ENCODE results near the gene OR52R1.

DNA sequence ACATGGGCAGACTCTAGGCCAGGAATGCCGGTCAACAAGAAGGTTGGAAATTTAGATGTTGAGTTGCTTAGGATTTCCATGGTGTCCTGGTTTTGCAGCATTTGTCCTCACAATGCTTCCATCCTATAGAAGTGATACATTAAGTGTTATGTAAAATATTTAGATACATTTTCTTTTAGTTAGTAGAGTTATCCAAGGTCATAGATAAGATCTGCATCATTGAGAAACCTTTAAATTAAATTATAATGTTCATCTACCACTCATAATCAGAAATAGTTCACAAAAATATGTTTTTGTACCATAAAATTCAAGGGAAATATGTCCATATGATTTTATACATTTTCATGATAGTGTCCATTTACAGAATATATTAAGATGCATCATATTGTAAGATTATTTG is 34.3 kb downstream of the OR52R1 start, which contains the start of gene OR51F1:
- no peak for TF ChIP-seq SMC3 (IDR thresholded peaks at IDR 0.05; ENCODE audit: borderline replicate concordance, low read length)
- TF ChIP-seq, protein P1, sequence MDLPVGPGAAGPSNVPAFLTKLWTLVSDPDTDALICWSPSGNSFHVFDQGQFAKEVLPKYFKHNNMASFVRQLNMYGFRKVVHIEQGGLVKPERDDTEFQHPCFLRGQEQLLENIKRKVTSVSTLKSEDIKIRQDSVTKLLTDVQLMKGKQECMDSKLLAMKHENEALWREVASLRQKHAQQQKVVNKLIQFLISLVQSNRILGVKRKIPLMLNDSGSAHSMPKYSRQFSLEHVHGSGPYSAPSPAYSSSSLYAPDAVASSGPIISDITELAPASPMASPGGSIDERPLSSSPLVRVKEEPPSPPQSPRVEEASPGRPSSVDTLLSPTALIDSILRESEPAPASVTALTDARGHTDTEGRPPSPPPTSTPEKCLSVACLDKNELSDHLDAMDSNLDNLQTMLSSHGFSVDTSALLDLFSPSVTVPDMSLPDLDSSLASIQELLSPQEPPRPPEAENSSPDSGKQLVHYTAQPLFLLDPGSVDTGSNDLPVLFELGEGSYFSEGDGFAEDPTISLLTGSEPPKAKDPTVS (IDR thresholded peaks at IDR 0.05; ENCODE audit: low read depth, low read length), result no peak
- TF ChIP-seq, protein P2, sequence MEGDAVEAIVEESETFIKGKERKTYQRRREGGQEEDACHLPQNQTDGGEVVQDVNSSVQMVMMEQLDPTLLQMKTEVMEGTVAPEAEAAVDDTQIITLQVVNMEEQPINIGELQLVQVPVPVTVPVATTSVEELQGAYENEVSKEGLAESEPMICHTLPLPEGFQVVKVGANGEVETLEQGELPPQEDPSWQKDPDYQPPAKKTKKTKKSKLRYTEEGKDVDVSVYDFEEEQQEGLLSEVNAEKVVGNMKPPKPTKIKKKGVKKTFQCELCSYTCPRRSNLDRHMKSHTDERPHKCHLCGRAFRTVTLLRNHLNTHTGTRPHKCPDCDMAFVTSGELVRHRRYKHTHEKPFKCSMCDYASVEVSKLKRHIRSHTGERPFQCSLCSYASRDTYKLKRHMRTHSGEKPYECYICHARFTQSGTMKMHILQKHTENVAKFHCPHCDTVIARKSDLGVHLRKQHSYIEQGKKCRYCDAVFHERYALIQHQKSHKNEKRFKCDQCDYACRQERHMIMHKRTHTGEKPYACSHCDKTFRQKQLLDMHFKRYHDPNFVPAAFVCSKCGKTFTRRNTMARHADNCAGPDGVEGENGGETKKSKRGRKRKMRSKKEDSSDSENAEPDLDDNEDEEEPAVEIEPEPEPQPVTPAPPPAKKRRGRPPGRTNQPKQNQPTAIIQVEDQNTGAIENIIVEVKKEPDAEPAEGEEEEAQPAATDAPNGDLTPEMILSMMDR (IDR thresholded peaks at IDR 0.05 in 2 of 3, conservative IDR thresholded peaks at IDR 0.05 in 1 of 3; ENCODE audit: control insufficient read depth in 2 of 3, extremely low read depth in 1 of 3, insufficient read depth in 1 of 3, low read depth in 3 of 3, low read length in 3 of 3), result no peak
- TF ChIP-seq EZH2 (IDR thresholded peaks at IDR 0.05; ENCODE audit: borderline replicate concordance, control insufficient read depth, low read depth, low read length), result no peak
- no peak for TF ChIP-seq YY1 (IDR thresholded peaks at IDR 0.05; ENCODE audit: low read depth, low read length)
- no peak for TF ChIP-seq POLR2AphosphoS5 (IDR thresholded peaks at IDR 0.05; ENCODE audit: low read length)
- TF ChIP-seq SMAD1 (IDR thresholded peaks at IDR 0.05; ENCODE audit: low read depth, partially characterized antibody), result no peak
